K562 (cell line): ENCODE measurements around the gene ERAS. TPM values are rescaled to one million over a fixed set of nuclear protein-coding genes. Genes with fewer than 3 reads are reported as not detected.
A peak's percentile ranks its signal among the peaks of the same experiment; 100 is the strongest.

ENCODE experiments used
- ATF3 ChIP-seq, 2 experiments: fragments of 450-650 bp in 1 of 2; sonication (generic) in 1 of 2; formaldehyde crosslinking in 1 of 2; IDR thresholded peaks in 1 of 2; conservative IDR thresholded peaks in 1 of 2; 2 replicates each; pipeline versions ENCODE4 v1.6.1 to v1.8.1; 2016 to 2023; ENCODE audit warnings: mild to moderate bottlenecking in 2 of 2, moderate library complexity in 2 of 2, inconsistent platforms in 1 of 2, missing genetic modification reagents in 1 of 2
- BACH1 ChIP-seq: fragments of 200-800 bp; sonication (Bioruptor generic); IDR thresholded peaks from 2 replicates; pipeline ENCODE4 v1.6.1; 2016; ENCODE audit warnings: missing genetic modification characterization, missing compliant biosample characterization
- CREBBP ChIP-seq: IDR thresholded peaks from one replicate; pipeline ENCODE4 v1.6.1; 2012; ENCODE audit warnings: low read depth, mild to moderate bottlenecking, control low read depth, inconsistent platforms, low read length
- EGR1 ChIP-seq: fragments of 450-650 bp; conservative IDR thresholded peaks from 2 replicates; pipeline ENCODE4 v1.6.1; 2017; ENCODE audit warnings: mild to moderate bottlenecking
- FIP1L1 ChIP-seq: fragments of 200-400 bp; formaldehyde crosslinking; IDR thresholded peaks from 2 replicates; pipeline ENCODE4 v1.6.1; 2018; ENCODE audit warnings: mild to moderate bottlenecking, low read depth, low read length; ENCODE audit not compliant: poor library complexity, severe bottlenecking
- FOXA1 ChIP-seq: fragments of 450-650 bp; IDR thresholded peaks from 2 replicates; pipeline ENCODE4 v1.6.1; 2016; ENCODE audit warnings: mild to moderate bottlenecking, borderline replicate concordance
- GMEB1 ChIP-seq: fragments of 250-450 bp; sonication (Bioruptor Pico); IDR thresholded peaks from 2 replicates; pipeline ENCODE4 v1.4.0; 2020; ENCODE audit warnings: mild to moderate bottlenecking
- KDM2B ChIP-seq: fragments of 250-450 bp; sonication (Bioruptor Pico); IDR thresholded peaks from 2 replicates; pipeline ENCODE4 v1.8.0; 2021; ENCODE audit warnings: mild to moderate bottlenecking, moderate library complexity
- NEUROD1 ChIP-seq: fragments of 150-350 bp; IDR thresholded peaks from 2 replicates; pipeline ENCODE4 v1.6.1; 2014; ENCODE audit warnings: borderline replicate concordance, low read length, low read depth; ENCODE audit not compliant: partially characterized antibody
- PTBP1 ChIP-seq: fragments of 200-400 bp; formaldehyde crosslinking; IDR thresholded peaks from 2 replicates; pipeline ENCODE4 v1.6.1; 2017; ENCODE audit warnings: low read depth, low read length
- ZBTB40 ChIP-seq, 2 experiments: fragments of 450-650 bp in 1 of 2; sonication (generic) in 1 of 2; formaldehyde crosslinking in 1 of 2; IDR thresholded peaks; 2 replicates each; pipeline versions ENCODE4 v1.7.1 to v1.9.0; 2016 to 2022; ENCODE audit warnings: inconsistent platforms in 1 of 2, mild to moderate bottlenecking in 1 of 2, missing genetic modification reagents in 1 of 2
- ZNF263 ChIP-seq: sonication (generic); formaldehyde crosslinking; IDR thresholded peaks from 2 replicates; pipeline ENCODE4 v1.8.0; 2022; ENCODE audit warnings: mild to moderate bottlenecking, missing genetic modification reagents, borderline replicate concordance
- polyA plus RNA-seq, 8 experiments: library from polyadenylated mRNA; depleted of rRNA in 4 of 8; stranded (reverse) in 5 of 8; unstranded in 3 of 8; fragments of >200 nt; fragmentation: Nextera tagmentation in 2 of 8; fragmentation: Illumina TruSeq in 1 of 8; extraction: Ambion mirVana in 2 of 8; extraction: Trizol in 1 of 8; gene quantifications; 2 replicates each; pipeline versions ENCODE4 v1.2.1 to v1.2.3, GENCODE V29; 2011 to 2014; ENCODE audit warnings: inconsistent platforms in 1 of 8, missing spikeins in 1 of 8
- total RNA-seq, 7 experiments: library from RNA; depleted of rRNA in 6 of 7; stranded (reverse); fragments of >200 nt in 6 of 7; fragmentation: Illumina TruSeq in 2 of 7; extraction: Trizol in 2 of 7; gene quantifications; 2 replicates each; pipeline versions ENCODE4 v1.2.1 to v1.2.3, GENCODE V29; 2011 to 2021; ENCODE audit warnings: low replicate concordance in 1 of 7

Gene ERAS
- total and polyA plus RNA-seq, 9 of the 15 experiments (the other 6 are each of a cell fraction or from before 2014, with no cell fraction given) = 0.07 to 0.12 TPM; not detected in 7

- TF ChIP-seq ZBTB40 (IDR thresholded peaks at IDR 0.05) (peak; percentile 29; the same call in 1 of the 2 replicates), ZBTB40 (CRISPR knock-in tag; IDR thresholded peaks at IDR 0.05) (no peak), CREBBP (no peak), ATF3 (IDR thresholded peaks at IDR 0.05) (peak; percentile 49; the same call in 1 of the 2 replicates), ATF3 (CRISPR knock-in tag; conservative IDR thresholded peaks at IDR 0.05) (no peak; the same call in 1 of the 2 replicates), BACH1 (tag) (no peak), NEUROD1 (peak; percentile 24), FOXA1 (no peak), FIP1L1 (no peak), GMEB1 (peak; percentile 94), PTBP1 (no peak), EGR1 (peak; percentile 81), ZNF263 (CRISPR knock-in tag) (0 out of 2 replicates have a peak, but pooled peaks have one; percentile 25), KDM2B (CRISPR knock-in tag) (no peak)
Measured at GRCh38 chrX:48801280-48802088, 24.8 kb upstream of the ERAS start, which contains the start of gene HDAC6 (continued).
